ENCODE data around the gene MTAP. TPM values are rescaled to one million over a fixed set of nuclear protein-coding genes. Genes with fewer than 3 reads are reported as not detected.

MTAP gene
- total RNA-seq (35.3 TPM), polyA plus RNA-seq (15.2 TPM)

- H3K4me1 ChIP-seq (ENCODE audit: insufficient read depth) = no peaks in the 10 kb centered on the region
These were observed at the start of gene MTAP for GRCh38 chr9:21802418-21803000. MTAP (plus strand) TSS chr9:21802636; CDS start chr9:21802749, 113 bp downstream.

GRCh38 chr9:21753523-21753922 is 48.9 kb upstream of the MTAP start:
- no peak overlapping the region for H3K27ac ChIP-seq (ENCODE audit: low read depth)
- 92% methylated on average over 1 of the region's 1 CpG for WGBS
- no peak for DNase-seq (ENCODE audit: extremely low spot score)
- no peaks in the 10 kb centered on the region for H3K36me3 ChIP-seq (ENCODE audit: insufficient read depth)
- no peak overlapping the region for H3K4me3 ChIP-seq (ENCODE audit: low read depth, low read length)
- no peaks in the 10 kb centered on the region for H3K4me1 ChIP-seq (ENCODE audit: insufficient read depth)

More at GRCh38 chr9:21802418-21803000, at the start of gene MTAP:
- Histone ChIP-seq H3K4me3 (ENCODE audit: low read depth, low read length) (peak within 1 kb of the TSS; percentile 86), H3K27ac (ENCODE audit: low read depth) (peak within 1 kb of the TSS; percentile 92), H3K36me3 (ENCODE audit: insufficient read depth) (no peaks in the 10 kb centered on the region)
- WGBS = under 1% methylated on average over 46 of the region's 48 CpGs
- DNase-seq (ENCODE audit: extremely low spot score) = peak; percentile 88

GRCh38 chr9:21754741-21755140 is 47.7 kb upstream of the MTAP start:
- H3K4me3 ChIP-seq (ENCODE audit: low read depth, low read length) = no peak overlapping the region
- H3K36me3 ChIP-seq (ENCODE audit: insufficient read depth) = no peaks in the 10 kb centered on the region
- no peaks in the 10 kb centered on the region for H3K4me1 ChIP-seq (ENCODE audit: insufficient read depth)
- DNase-seq (ENCODE audit: extremely low spot score) = no peak
- WGBS = 85% methylated on average over 2 of the region's 2 CpGs
- H3K27ac ChIP-seq (ENCODE audit: low read depth) = no peak overlapping the region

- H3K4me1 ChIP-seq (ENCODE audit: insufficient read depth) = no peaks in the 10 kb centered on the region
- 91% methylated on average over 1 of the region's 1 CpG for WGBS
- no peak overlapping the region for H3K27ac ChIP-seq (ENCODE audit: low read depth)
- no peaks in the 10 kb centered on the region for H3K36me3 ChIP-seq (ENCODE audit: insufficient read depth)
- no peak for DNase-seq (ENCODE audit: extremely low spot score)
- H3K4me3 ChIP-seq (ENCODE audit: low read depth, low read length) = no peak overlapping the region
These were observed 43.9 kb upstream of the MTAP start for GRCh38 chr9:21758540-21758939.

GRCh38 chr9:21761309-21761901 is 41.0 kb upstream of the MTAP start:
- Histone ChIP-seq H3K4me3 (ENCODE audit: low read depth, low read length) (no peak overlapping the region), H3K4me1 (ENCODE audit: insufficient read depth) (no peaks in the 10 kb centered on the region), H3K27ac (ENCODE audit: low read depth) (no peak overlapping the region), H3K36me3 (ENCODE audit: insufficient read depth) (no peaks in the 10 kb centered on the region)
- DNase-seq (ENCODE audit: extremely low spot score) = no peak
- WGBS = 60% methylated on average over 4 of the region's 4 CpGs

- no peak overlapping the region for H3K4me3 ChIP-seq (ENCODE audit: low read depth, low read length)
- WGBS = 90% methylated on average over 3 of the region's 3 CpGs
These were observed 40.4 kb upstream of the MTAP start for GRCh38 chr9:21762064-21762463.

GRCh38 chr9:21764846-21765245 is 37.6 kb upstream of the MTAP start:
- 62% methylated on average over 3 of the region's 3 CpGs for WGBS
- no peak overlapping the region for H3K4me3 ChIP-seq (ENCODE audit: low read depth, low read length)
- no peaks in the 10 kb centered on the region for H3K4me1 ChIP-seq (ENCODE audit: insufficient read depth)
- no peak overlapping the region for H3K27ac ChIP-seq (ENCODE audit: low read depth)
- no peaks in the 10 kb centered on the region for H3K36me3 ChIP-seq (ENCODE audit: insufficient read depth)
- no peak for DNase-seq (ENCODE audit: extremely low spot score)

More at GRCh38 chr9:21762064-21762463, 40.4 kb upstream of the MTAP start:
- Histone ChIP-seq H3K27ac (ENCODE audit: low read depth) (no peak overlapping the region), H3K4me1 (ENCODE audit: insufficient read depth) (no peaks in the 10 kb centered on the region), H3K36me3 (ENCODE audit: insufficient read depth) (no peaks in the 10 kb centered on the region)
- DNase-seq (ENCODE audit: extremely low spot score) = no peak

GRCh38 chr9:21766096-21766495 is 36.3 kb upstream of the MTAP start:
- WGBS = 60% methylated on average over 2 of the region's 2 CpGs
- H3K4me3 ChIP-seq (ENCODE audit: low read depth, low read length) = no peak overlapping the region
- H3K36me3 ChIP-seq (ENCODE audit: insufficient read depth) = no peaks in the 10 kb centered on the region
- H3K27ac ChIP-seq (ENCODE audit: low read depth) = no peak overlapping the region
- H3K4me1 ChIP-seq (ENCODE audit: insufficient read depth) = no peaks in the 10 kb centered on the region
- DNase-seq (ENCODE audit: extremely low spot score) = no peak

GRCh38 chr9:21770871-21771560 is 31.4 kb upstream of the MTAP start:
- 25% methylated on average over 1 of the region's 1 CpG for WGBS
- H3K4me1 ChIP-seq (ENCODE audit: insufficient read depth) = no peaks in the 10 kb centered on the region
- DNase-seq (ENCODE audit: extremely low spot score) = no peak
- no peak overlapping the region for H3K27ac ChIP-seq (ENCODE audit: low read depth)
- no peak overlapping the region for H3K4me3 ChIP-seq (ENCODE audit: low read depth, low read length)
- no peaks in the 10 kb centered on the region for H3K36me3 ChIP-seq (ENCODE audit: insufficient read depth)

GRCh38 chr9:21777701-21778100 is 24.7 kb upstream of the MTAP start:
- no peak for DNase-seq (ENCODE audit: extremely low spot score)
- Histone ChIP-seq H3K27ac (ENCODE audit: low read depth) (no peak overlapping the region), H3K36me3 (ENCODE audit: insufficient read depth) (no peaks in the 10 kb centered on the region), H3K4me1 (ENCODE audit: insufficient read depth) (no peaks in the 10 kb centered on the region), H3K4me3 (ENCODE audit: low read depth, low read length) (no peak overlapping the region)
- 78% methylated on average over 1 of the region's 1 CpG for WGBS

GRCh38 chr9:21778304-21778703 is 24.1 kb upstream of the MTAP start:
- DNase-seq (ENCODE audit: extremely low spot score) = no peak
- WGBS = 47% methylated on average over 1 of the region's 1 CpG
- H3K36me3 ChIP-seq (ENCODE audit: insufficient read depth) = no peaks in the 10 kb centered on the region
- H3K4me3 ChIP-seq (ENCODE audit: low read depth, low read length) = no peak overlapping the region
- H3K27ac ChIP-seq (ENCODE audit: low read depth) = no peak overlapping the region
- H3K4me1 ChIP-seq (ENCODE audit: insufficient read depth) = no peaks in the 10 kb centered on the region

GRCh38 chr9:21779397-21779796 is 23.0 kb upstream of the MTAP start:
- WGBS = 84% methylated on average over 2 of the region's 2 CpGs
- Histone ChIP-seq H3K36me3 (ENCODE audit: insufficient read depth) (no peaks in the 10 kb centered on the region), H3K27ac (ENCODE audit: low read depth) (no peak overlapping the region), H3K4me1 (ENCODE audit: insufficient read depth) (no peaks in the 10 kb centered on the region), H3K4me3 (ENCODE audit: low read depth, low read length) (no peak overlapping the region)
- DNase-seq (ENCODE audit: extremely low spot score) = no peak

GRCh38 chr9:21781656-21782055 is 20.8 kb upstream of the MTAP start:
- no peaks in the 10 kb centered on the region for H3K4me1 ChIP-seq (ENCODE audit: insufficient read depth)
- no peak for DNase-seq (ENCODE audit: extremely low spot score)

GRCh38 chr9:21782205-21782604 is 20.2 kb upstream of the MTAP start:
- 68% methylated on average over 2 of the region's 2 CpGs for WGBS
- H3K36me3 ChIP-seq (ENCODE audit: insufficient read depth) = no peaks in the 10 kb centered on the region
- H3K4me3 ChIP-seq (ENCODE audit: low read depth, low read length) = no peak overlapping the region

More at GRCh38 chr9:21781656-21782055, 20.8 kb upstream of the MTAP start:
- no peak overlapping the region for H3K4me3 ChIP-seq (ENCODE audit: low read depth, low read length)
- WGBS = 65% methylated on average over 2 of the region's 2 CpGs
- H3K27ac ChIP-seq (ENCODE audit: low read depth) = no peak overlapping the region
- H3K36me3 ChIP-seq (ENCODE audit: insufficient read depth) = no peaks in the 10 kb centered on the region

More at GRCh38 chr9:21782205-21782604, 20.2 kb upstream of the MTAP start:
- Histone ChIP-seq H3K4me1 (ENCODE audit: insufficient read depth) (no peaks in the 10 kb centered on the region), H3K27ac (ENCODE audit: low read depth) (no peak overlapping the region)
- no peak for DNase-seq (ENCODE audit: extremely low spot score)

Data from urinary bladder (tissue), 4 donors.